NT2/D1 (cell line): ENCODE results near the gene CCDC15.

Experiments used
- SUZ12 ChIP-seq: IDR thresholded peaks from 2 replicates; pipeline ENCODE4 v1.6.1; 2011; ENCODE audit not compliant: insufficient read length, insufficient read depth; ENCODE audit errors: extremely low read depth
- YY1 ChIP-seq: IDR thresholded peaks from 2 replicates; pipeline ENCODE4 v1.6.1; 2011; ENCODE audit not compliant: insufficient read length, insufficient read depth
- ZNF274 ChIP-seq: IDR thresholded peaks from 2 replicates; pipeline ENCODE4 v1.6.1; 2011; ENCODE audit warnings: mild to moderate bottlenecking, low read depth, low read length

GRCh38 chr11:125071846-125072217 lies 117.8 kb downstream of the CCDC15 start:
- TF ChIP-seq YY1 (no peak), SUZ12 (no peak), ZNF274 (no peak)
